Endothelial cell (in vitro differentiated cells): ENCODE measurements around the gene NFKBIB. TPM values are rescaled to one million over a fixed set of nuclear protein-coding genes. Genes with fewer than 3 reads are reported as not detected.
"Not testable (repeated sequence)": the region's sequence is repeated elsewhere in the genome, so short reads cannot be mapped to it uniquely, and the experiment has no call there.

Source experiments
- DNase-seq: peaks from one replicate; pipeline ENCODE4 v3.0.0; 2021; ENCODE audit warnings: low spot score
- H3K27ac Mint-ChIP-seq: one replicate; pipeline ENCODE4 v1.8.0; 2021; ENCODE audit warnings: mixed read lengths, inconsistent platforms; ENCODE audit not compliant: unreplicated experiment
- H3K27me3 Mint-ChIP-seq: one replicate; pipeline ENCODE4 v1.8.0; 2021; ENCODE audit warnings: mild to moderate bottlenecking, moderate library complexity, mixed read lengths, inconsistent platforms; ENCODE audit not compliant: unreplicated experiment
- H3K36me3 Mint-ChIP-seq: one replicate; pipeline ENCODE4 v1.8.0; 2021; ENCODE audit warnings: mild to moderate bottlenecking, low read depth, mixed read lengths, inconsistent platforms; ENCODE audit not compliant: unreplicated experiment
- H3K4me1 Mint-ChIP-seq: one replicate; pipeline ENCODE4 v1.8.0; 2021; ENCODE audit warnings: mild to moderate bottlenecking, mixed read lengths, inconsistent platforms; ENCODE audit not compliant: unreplicated experiment
- H3K4me3 Mint-ChIP-seq: one replicate; pipeline ENCODE4 v1.8.0; 2021; ENCODE audit warnings: mild to moderate bottlenecking, mixed read lengths, inconsistent platforms; ENCODE audit not compliant: unreplicated experiment
- H3K9me3 Mint-ChIP-seq: one replicate; pipeline ENCODE4 v1.8.0; 2021; ENCODE audit warnings: mixed read lengths, inconsistent platforms; ENCODE audit not compliant: unreplicated experiment
- CTCF ChIP-seq: fragments of 200-600 bp; sonication (generic); IDR thresholded peaks from one replicate; pipeline ENCODE4 v1.5.0; 2021; ENCODE audit warnings: antibody characterized with exemption; ENCODE audit not compliant: unreplicated experiment
- total RNA-seq: library from RNA; stranded (reverse); fragmentation: NEBNext Ultra II Directional; extraction: Animal tissue kit (Norgen Biotek cat#: 25700); gene quantifications from one replicate; pipeline ENCODE4 v1.2.1, GENCODE V29; 2021; ENCODE audit not compliant: unreplicated experiment

Gene NFKBIB
- total RNA-seq, 1 donor from 2014 or later, result 16.9 TPM

GRCh38 chr19:38852231-38853044 lies 47.3 kb upstream of the NFKBIB start:
- TF ChIP-seq CTCF, result no peak
- H3K4me1 Mint-ChIP-seq, result peaks cover 30% of the 10 kb centered on the region
- peaks cover 24% of the 10 kb centered on the region for H3K36me3 Mint-ChIP-seq
- peak overlapping the region; percentile 91 for H3K27ac Mint-ChIP-seq
- H3K4me3 Mint-ChIP-seq, result peak overlapping the region; percentile 96
- H3K27me3 Mint-ChIP-seq, result peaks cover 21% of the 10 kb centered on the region
- peak; percentile 33 for DNase-seq
- H3K9me3 Mint-ChIP-seq, result peaks cover 5% of the 10 kb centered on the region

GRCh38 chr19:38853214-38853613 lies 46.6 kb upstream of the NFKBIB start:
- H3K27me3 Mint-ChIP-seq, result peaks cover 21% of the 10 kb centered on the region

GRCh38 chr19:38854961-38855360 lies 44.8 kb upstream of the NFKBIB start:
- not testable (repeated sequence) for H3K9me3 Mint-ChIP-seq

More at GRCh38 chr19:38853214-38853613, 46.6 kb upstream of the NFKBIB start:
- no peak for TF ChIP-seq CTCF
- Mint-ChIP-seq H3K4me1 (peaks cover 24% of the 10 kb centered on the region), H3K27ac (peak overlapping the region; percentile 91), H3K36me3 (peaks cover 17% of the 10 kb centered on the region), H3K4me3 (peak overlapping the region; percentile 96), H3K9me3 (peaks cover 5% of the 10 kb centered on the region)
- DNase-seq, result no peak

GRCh38 chr19:38855751-38856150 lies 44.0 kb upstream of the NFKBIB start:
- H3K4me3 Mint-ChIP-seq, H3K4me1 Mint-ChIP-seq, H3K27ac Mint-ChIP-seq, H3K36me3 Mint-ChIP-seq, DNase-seq, H3K27me3 Mint-ChIP-seq, H3K9me3 Mint-ChIP-seq: not testable (repeated sequence)

More at GRCh38 chr19:38854961-38855360, 44.8 kb upstream of the NFKBIB start:
- H3K36me3 Mint-ChIP-seq, DNase-seq, H3K27ac Mint-ChIP-seq, H3K4me3 Mint-ChIP-seq: not testable (repeated sequence)
- Mint-ChIP-seq H3K4me1 (peaks cover 15% of the 10 kb centered on the region), H3K27me3 (peaks cover 14% of the 10 kb centered on the region)

GRCh38 chr19:38856813-38857212 lies 43.0 kb upstream of the NFKBIB start:
- Mint-ChIP-seq H3K27ac (peak overlapping the region; percentile 48), H3K9me3 (peaks cover 5% of the 10 kb centered on the region), H3K36me3 (peaks cover 4% of the 10 kb centered on the region), H3K4me3 (peak overlapping the region; percentile 80), H3K4me1 (peaks cover 6% of the 10 kb centered on the region), H3K27me3 (peaks cover 9% of the 10 kb centered on the region)
- no peak for DNase-seq
- no peak for TF ChIP-seq CTCF

GRCh38 chr19:38859631-38860204 lies 40.1 kb upstream of the NFKBIB start:
- H3K27ac Mint-ChIP-seq, DNase-seq, H3K4me1 Mint-ChIP-seq, H3K27me3 Mint-ChIP-seq, H3K4me3 Mint-ChIP-seq, H3K36me3 Mint-ChIP-seq, H3K9me3 Mint-ChIP-seq: not testable (repeated sequence)
